ENCODE measurements around the gene RASAL2.

- TF ChIP-seq POLR2AphosphoS5 (IDR thresholded peaks at IDR 0.05): no peak
- TF ChIP-seq CTCF (IDR thresholded peaks at IDR 0.05): no peak
Measured at GRCh38 chr1:178477373-178477772, 383.5 kb downstream of the RASAL2 start.

Data from suprapubic skin (tissue), 3 donors.